Type B pancreatic cell (in vitro differentiated cells): Measurements from ENCODE around the gene ZNF638. TPM values are rescaled to one million over a fixed set of nuclear protein-coding genes. Genes with fewer than 3 reads are reported as not detected.
A peak's percentile ranks its signal among the peaks of the same experiment; 100 is the strongest.
"Not testable (repeated sequence)": the region's sequence is repeated elsewhere in the genome, so short reads cannot be mapped to it uniquely, and the experiment has no call there.

Experiments used
- DNase-seq: peaks from one replicate; pipeline ENCODE4 v3.0.0; 2021; ENCODE audit warnings: mixed read lengths; ENCODE audit not compliant: unreplicated experiment; ENCODE audit errors: extremely low spot score
- H3K27ac Mint-ChIP-seq: 2 replicates; pipeline ENCODE4 v1.8.0; 2021; ENCODE audit warnings: mild to moderate bottlenecking, mixed read lengths
- H3K27me3 Mint-ChIP-seq: 2 replicates; pipeline ENCODE4 v1.8.0; 2021; ENCODE audit warnings: mixed read lengths
- H3K36me3 Mint-ChIP-seq: 2 replicates; pipeline ENCODE4 v1.8.0; 2021; ENCODE audit warnings: mixed read lengths
- H3K4me1 Mint-ChIP-seq: one replicate; pipeline ENCODE4 v1.8.0; 2021; ENCODE audit warnings: mixed read lengths; ENCODE audit not compliant: unreplicated experiment
- H3K4me3 Mint-ChIP-seq: 2 replicates; pipeline ENCODE4 v1.8.0; 2021; ENCODE audit warnings: mild to moderate bottlenecking, mixed read lengths
- H3K9me3 Mint-ChIP-seq: 2 replicates; pipeline ENCODE4 v1.8.0; 2021; ENCODE audit warnings: mixed read lengths
- total RNA-seq: library from RNA; stranded (reverse); gene quantifications from 2 replicates; pipeline ENCODE4 v1.2.1, GENCODE V29; 2021; ENCODE audit warnings: low replicate concordance
- TF ChIP-seq, protein P1 (sequence below): fragments of 200-600 bp; sonication (generic); conservative IDR thresholded peaks from 2 replicates; pipeline ENCODE4 v1.5.0; 2021; ENCODE audit warnings: antibody characterized with exemption, mild to moderate bottlenecking

Gene ZNF638
- total RNA-seq, 1 donor from 2014 or later, result 149 TPM

DNA sequence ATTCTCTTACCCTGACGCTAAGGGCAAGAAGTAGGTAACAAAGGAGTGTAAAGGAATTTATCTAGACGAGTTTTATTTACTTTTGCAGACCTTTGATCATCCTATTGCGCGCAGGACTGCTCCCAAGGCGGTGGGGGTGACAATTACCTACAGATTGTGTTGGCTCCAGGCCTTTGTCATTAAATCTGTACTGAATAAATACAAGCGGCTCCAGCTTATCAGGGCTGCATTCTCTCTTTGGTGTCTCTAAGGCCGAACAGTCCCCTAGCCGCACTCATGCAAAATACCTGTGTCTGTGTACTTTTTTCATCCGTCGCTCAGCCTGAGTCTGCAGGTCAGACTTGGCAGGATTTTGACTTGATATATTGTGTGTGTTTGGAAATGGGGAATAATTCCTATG, 63.9 kb downstream of the ZNF638 start:
- Mint-ChIP-seq H3K27me3 (no peaks in the 10 kb centered on the region), H3K9me3 (no peaks in the 10 kb centered on the region), H3K36me3 (peaks cover 50% of the 10 kb centered on the region), H3K4me1 (no peaks in the 10 kb centered on the region), H3K27ac (no peak overlapping the region), H3K4me3 (no peak overlapping the region)
- TF ChIP-seq, protein P1, sequence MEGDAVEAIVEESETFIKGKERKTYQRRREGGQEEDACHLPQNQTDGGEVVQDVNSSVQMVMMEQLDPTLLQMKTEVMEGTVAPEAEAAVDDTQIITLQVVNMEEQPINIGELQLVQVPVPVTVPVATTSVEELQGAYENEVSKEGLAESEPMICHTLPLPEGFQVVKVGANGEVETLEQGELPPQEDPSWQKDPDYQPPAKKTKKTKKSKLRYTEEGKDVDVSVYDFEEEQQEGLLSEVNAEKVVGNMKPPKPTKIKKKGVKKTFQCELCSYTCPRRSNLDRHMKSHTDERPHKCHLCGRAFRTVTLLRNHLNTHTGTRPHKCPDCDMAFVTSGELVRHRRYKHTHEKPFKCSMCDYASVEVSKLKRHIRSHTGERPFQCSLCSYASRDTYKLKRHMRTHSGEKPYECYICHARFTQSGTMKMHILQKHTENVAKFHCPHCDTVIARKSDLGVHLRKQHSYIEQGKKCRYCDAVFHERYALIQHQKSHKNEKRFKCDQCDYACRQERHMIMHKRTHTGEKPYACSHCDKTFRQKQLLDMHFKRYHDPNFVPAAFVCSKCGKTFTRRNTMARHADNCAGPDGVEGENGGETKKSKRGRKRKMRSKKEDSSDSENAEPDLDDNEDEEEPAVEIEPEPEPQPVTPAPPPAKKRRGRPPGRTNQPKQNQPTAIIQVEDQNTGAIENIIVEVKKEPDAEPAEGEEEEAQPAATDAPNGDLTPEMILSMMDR, result no peak
- no peak for DNase-seq

DNA sequence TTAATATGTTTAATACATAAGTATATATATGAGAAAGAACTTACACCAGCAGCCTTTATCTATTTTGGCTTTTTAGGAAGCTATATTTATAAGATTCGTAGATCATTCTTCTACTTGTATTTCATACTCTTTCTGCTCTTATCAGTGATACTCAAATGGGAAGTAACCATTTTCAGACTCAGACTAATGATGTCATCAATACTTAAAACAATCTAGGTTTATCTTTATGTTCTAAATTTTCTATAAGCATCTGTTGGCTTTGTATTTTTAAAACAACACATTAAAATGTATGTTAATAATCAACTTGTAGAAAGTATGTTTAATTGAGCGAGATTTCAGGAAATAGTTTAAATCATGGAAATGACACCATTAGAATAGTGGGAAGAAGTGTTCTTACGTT, 70.8 kb downstream of the ZNF638 start:
- Mint-ChIP-seq H3K36me3 (peaks cover 46% of the 10 kb centered on the region), H3K27ac (no peak overlapping the region), H3K9me3 (no peaks in the 10 kb centered on the region), H3K4me1 (no peaks in the 10 kb centered on the region), H3K4me3 (no peak overlapping the region), H3K27me3 (no peaks in the 10 kb centered on the region)
- no peak for DNase-seq
- TF ChIP-seq, protein P1, result no peak

DNA sequence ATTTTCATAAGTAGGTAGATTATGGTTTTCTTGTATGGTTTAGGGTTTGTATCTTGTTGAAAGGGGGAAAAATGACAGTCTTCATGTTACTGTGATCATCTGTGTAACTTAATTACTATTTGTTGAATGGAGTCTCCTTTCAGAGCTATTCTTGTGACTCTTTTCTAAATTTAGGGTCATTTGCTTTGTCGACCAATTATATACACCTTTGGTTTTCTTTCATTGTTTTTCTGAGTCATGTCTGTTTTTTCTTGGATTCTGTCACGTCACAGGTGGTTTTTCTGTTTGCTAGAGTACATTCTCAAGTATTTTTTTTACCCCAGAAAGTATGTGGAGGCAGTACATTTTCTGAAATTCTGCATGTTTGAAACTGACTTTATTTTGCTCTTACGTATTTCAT, 78.0 kb downstream of the ZNF638 start:
- no peaks in the 10 kb centered on the region for H3K4me1 Mint-ChIP-seq
- no peak for DNase-seq
- TF ChIP-seq, protein P1, result no peak
- no peaks in the 10 kb centered on the region for H3K9me3 Mint-ChIP-seq
- H3K4me3 Mint-ChIP-seq, result no peak overlapping the region
- peaks cover 34% of the 10 kb centered on the region for H3K36me3 Mint-ChIP-seq
- no peak overlapping the region for H3K27ac Mint-ChIP-seq
- no peaks in the 10 kb centered on the region for H3K27me3 Mint-ChIP-seq

DNA sequence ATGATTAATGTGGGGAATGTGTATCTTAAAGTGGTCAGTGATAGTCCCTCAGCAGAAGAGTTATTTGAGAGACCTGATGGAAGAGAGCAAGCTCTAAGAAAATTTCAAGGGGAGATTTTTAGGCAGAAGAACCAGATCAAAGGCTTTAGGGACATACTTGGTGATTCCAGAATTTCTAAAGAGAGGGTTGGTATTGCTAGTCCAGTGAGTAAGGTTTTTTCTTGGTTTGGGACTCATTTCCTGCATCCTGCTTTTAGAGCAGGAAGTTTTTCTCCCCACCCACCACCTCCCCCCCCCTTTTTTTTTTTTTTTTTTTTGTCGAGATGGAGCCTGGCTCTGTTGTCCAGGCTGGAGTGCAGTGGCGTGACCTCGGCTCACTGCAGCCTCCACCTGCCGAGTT, 79.1 kb downstream of the ZNF638 start:
- DNase-seq, result no peak
- Mint-ChIP-seq H3K9me3 (no peaks in the 10 kb centered on the region), H3K27ac (no peak overlapping the region), H3K36me3 (peaks cover 31% of the 10 kb centered on the region), H3K4me3 (no peak overlapping the region), H3K4me1 (no peaks in the 10 kb centered on the region), H3K27me3 (no peaks in the 10 kb centered on the region)
- TF ChIP-seq, protein P1, result no peak

DNA sequence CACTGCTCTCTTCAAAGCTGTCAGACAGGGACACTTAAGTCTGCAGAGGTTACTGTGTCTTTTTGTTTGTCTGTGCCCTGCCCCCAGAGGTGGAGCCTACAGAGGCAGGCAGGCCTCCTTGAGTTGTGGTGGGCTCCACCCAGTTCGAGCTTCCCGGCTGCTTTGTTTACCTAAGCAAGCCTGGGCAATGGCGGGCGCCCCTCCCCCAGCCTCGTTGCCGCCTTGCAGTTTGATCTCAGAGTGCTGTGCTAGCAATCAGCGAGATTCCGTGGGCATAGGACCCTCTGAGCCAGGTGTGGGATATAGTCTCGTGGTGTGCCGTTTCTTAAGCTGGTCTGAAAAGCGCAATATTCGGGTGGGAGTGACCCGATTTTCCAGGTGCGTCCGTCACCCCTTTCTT, 85.3 kb downstream of the ZNF638 start:
- not testable (repeated sequence) for DNase-seq, H3K36me3 Mint-ChIP-seq, H3K9me3 Mint-ChIP-seq, H3K27me3 Mint-ChIP-seq, H3K4me1 Mint-ChIP-seq
- H3K4me3 Mint-ChIP-seq, result peak overlapping the region; percentile 93
- H3K27ac Mint-ChIP-seq, result peak overlapping the region; percentile 94

DNA sequence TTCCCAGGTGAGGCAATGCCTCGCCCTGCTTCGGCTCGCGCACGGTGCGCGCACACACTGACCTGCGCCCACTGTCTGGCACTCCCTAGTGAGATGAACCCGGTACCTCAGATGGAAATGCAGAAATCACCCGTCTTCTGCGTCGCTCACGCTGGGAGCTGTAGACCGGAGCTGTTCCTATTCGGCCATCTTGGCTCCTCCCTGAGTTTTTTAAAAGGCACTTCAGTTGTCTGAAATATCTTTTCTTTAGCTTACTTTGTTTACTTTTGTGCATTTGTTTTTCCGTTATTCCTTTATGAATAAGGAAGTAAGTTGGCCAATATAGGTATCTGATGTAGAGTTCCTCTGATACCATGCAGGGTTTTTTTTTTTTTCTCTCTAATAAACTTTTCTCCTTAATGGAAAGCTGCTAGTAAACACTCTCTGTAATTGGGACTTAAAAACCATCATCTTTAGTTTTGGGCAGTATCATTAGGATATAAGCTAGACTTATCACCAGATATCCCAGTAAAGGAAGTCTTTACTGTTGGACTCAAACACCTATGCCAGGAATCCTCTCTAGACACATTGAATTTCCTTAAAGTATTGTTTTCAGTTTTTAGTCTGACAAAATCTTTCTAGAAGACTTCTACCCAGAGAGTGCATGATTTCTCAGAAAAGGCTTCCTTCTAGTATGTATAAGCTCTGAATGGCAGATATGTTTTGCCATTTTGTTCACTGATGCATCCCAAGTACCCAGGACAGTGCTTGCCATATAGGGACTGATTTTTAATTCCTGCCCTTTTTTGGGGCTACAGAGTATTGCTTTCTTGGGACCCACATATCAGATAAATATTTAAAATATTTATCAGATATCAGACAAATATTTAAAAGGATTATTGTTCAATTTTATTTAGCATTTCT, 86.0 kb downstream of the ZNF638 start:
- Mint-ChIP-seq H3K27me3 (no peaks in the 10 kb centered on the region), H3K36me3 (peaks cover 5% of the 10 kb centered on the region), H3K9me3 (no peaks in the 10 kb centered on the region), H3K4me3 (peak overlapping the region; percentile 93), H3K4me1 (no peaks in the 10 kb centered on the region), H3K27ac (peak overlapping the region; percentile 94)
- no peak for DNase-seq
- TF ChIP-seq, protein P1, result no peak
